Endothelial cell of hepatic sinusoid (primary cell): ENCODE results near the gene SLC20A1.
"Not testable (repeated sequence)": the region's sequence is repeated elsewhere in the genome, so short reads cannot be mapped to it uniquely, and the experiment has no call there.

Experiments used
- in situ Hi-C: cut with HindIII; loops from 2 replicates; pipeline ENCODE4 v1.10.0; 2017; ENCODE audit warnings: low sequenced_read_pairs

The SLC20A1 gene

GRCh38 chr2:112645310-112646101 lies at the start of gene SLC20A1:
Gene SLC20A1 (plus strand): TSS chr2:112645939. CDS start chr2:112646829, 890 bp downstream.
- in situ Hi-C loops = no loop called here

GRCh38 chr2:112597537-112598322 lies 48.0 kb upstream of the SLC20A1 start:
- in situ Hi-C loops = no loop called here

- in situ Hi-C loops = no loop called here
These were observed 45.1 kb upstream of the SLC20A1 start for GRCh38 chr2:112600634-112601033.

- in situ Hi-C loops = no loop called here
These were observed 44.0 kb upstream of the SLC20A1 start for GRCh38 chr2:112601754-112602153.

GRCh38 chr2:112602917-112603316 lies 42.8 kb upstream of the SLC20A1 start:
- in situ Hi-C loops = no loop called here

- in situ Hi-C loops = no loop called here
These were observed 42.0 kb upstream of the SLC20A1 start for GRCh38 chr2:112603731-112604130.

- in situ Hi-C loops = loop anchor here (5.0 kb wide), 2 partner anchors 37 to 87 kb away; no protein-coding TSS in a partner anchor
These were observed 40.8 kb upstream of the SLC20A1 start for GRCh38 chr2:112604952-112605351.

- in situ Hi-C loops = loop anchor here (5.0 kb wide), 2 partner anchors 36 to 86 kb away; no protein-coding TSS in a partner anchor
These were observed 39.8 kb upstream of the SLC20A1 start for GRCh38 chr2:112605926-112606325.

GRCh38 chr2:112606547-112606946 lies 39.2 kb upstream of the SLC20A1 start:
- in situ Hi-C loops = loop anchor here (5.0 kb wide), 2 partner anchors 36 to 86 kb away; no protein-coding TSS in a partner anchor

GRCh38 chr2:112607680-112608438 lies 37.9 kb upstream of the SLC20A1 start:
- in situ Hi-C loops = loop anchor here (5.0 kb wide), 2 partner anchors 34 to 84 kb away; no protein-coding TSS in a partner anchor

GRCh38 chr2:112609320-112609719 lies 36.4 kb upstream of the SLC20A1 start:
- in situ Hi-C loops = loop anchor here (5.0 kb wide), 2 partner anchors 33 to 83 kb away; no protein-coding TSS in a partner anchor

GRCh38 chr2:112612283-112612682 lies 33.5 kb upstream of the SLC20A1 start:
- in situ Hi-C loops = not testable (repeated sequence)

GRCh38 chr2:112614201-112614840 lies 31.4 kb upstream of the SLC20A1 start:
- in situ Hi-C loops = no loop called here

- in situ Hi-C loops = no loop called here
These were observed 30.7 kb upstream of the SLC20A1 start for GRCh38 chr2:112615051-112615450.

GRCh38 chr2:112615798-112616197 lies 29.9 kb upstream of the SLC20A1 start:
- in situ Hi-C loops = not testable (repeated sequence)

- in situ Hi-C loops = no loop called here
These were observed 27.4 kb upstream of the SLC20A1 start for GRCh38 chr2:112618383-112618782.

- in situ Hi-C loops = no loop called here
These were observed 23.8 kb upstream of the SLC20A1 start for GRCh38 chr2:112621790-112622527.

GRCh38 chr2:112622528-112622849 lies 23.2 kb upstream of the SLC20A1 start:
- in situ Hi-C loops = no loop called here

GRCh38 chr2:112623913-112624777 lies 21.6 kb upstream of the SLC20A1 start:
- in situ Hi-C loops = no loop called here
